Upper lobe of left lung (tissue), 6 donors: ENCODE results near the gene PRICKLE1. TPM values are rescaled to one million over a fixed set of nuclear protein-coding genes. Genes with fewer than 3 reads are reported as not detected.

Experiments used
- ATAC-seq, 2 donors: fragments of 200-7000 bp; cut with Tn5 transposase; one replicate each; pipeline ENCODE4 v1.9.1; 2022; ENCODE audit warnings: mild to moderate bottlenecking in 2 of 2, moderate library complexity in 2 of 2; ENCODE audit not compliant: low FRiP score in 2 of 2
- DNase-seq, 2 donors: peaks; one replicate each; pipeline ENCODE4 v3.0.0-alpha.2; 2019 to 2020
- H3K27ac ChIP-seq, 4 donors: fragments of 200-600 bp; sonication (generic); one replicate each; pipeline ENCODE4 v1.5.1; 2016 to 2019
- H3K27me3 ChIP-seq, 4 donors: fragments of 200-600 bp; sonication (generic); one replicate each; pipeline ENCODE4 v1.5.1; 2017 to 2019
- H3K36me3 ChIP-seq, 4 donors: fragments of 200-600 bp; sonication (generic); one replicate each; pipeline ENCODE4 v1.5.1; 2016 to 2019
- H3K4me1 ChIP-seq, 4 donors: fragments of 200-600 bp; sonication (generic); one replicate each; pipeline ENCODE4 v1.5.1; 2018 to 2019
- H3K4me3 ChIP-seq, 4 donors: fragments of 200-600 bp; sonication (generic); one replicate each; pipeline ENCODE4 v1.5.1; 2017 to 2019; ENCODE audit warnings: mild to moderate bottlenecking in 2 of 4, moderate library complexity in 1 of 4
- H3K9me3 ChIP-seq, 4 donors: fragments of 200-600 bp; sonication (generic); one replicate each; pipeline ENCODE4 v1.5.1; 2018 to 2019
- CTCF ChIP-seq, 6 experiments: fragments of 450-650 bp in 4 of 6; fragments of 200-600 bp in 2 of 6; sonication (generic) in 2 of 6; IDR thresholded peaks; one replicate each; pipeline ENCODE4 v1.5.1; 2016 to 2019; ENCODE audit warnings: antibody characterized with exemption in 6 of 6
- EP300 ChIP-seq, 4 donors: sonication (generic); formaldehyde crosslinking; IDR thresholded peaks; one replicate each; pipeline ENCODE4 v1.5.1; 2017; ENCODE audit warnings: antibody characterized with exemption in 4 of 4, control low read depth in 2 of 4
- POLR2A ChIP-seq, 4 donors: fragments of 450-650 bp; IDR thresholded peaks; one replicate each; pipeline ENCODE4 v1.5.1; 2016 to 2017; ENCODE audit warnings: antibody characterized with exemption in 4 of 4, mild to moderate bottlenecking in 2 of 4
- POLR2AphosphoS5 ChIP-seq, 2 donors: sonication (generic); formaldehyde crosslinking; IDR thresholded peaks; one replicate each; pipeline ENCODE4 v1.5.1; 2017; ENCODE audit warnings: antibody characterized with exemption in 2 of 2
- WGBS, 2 donors: methylation state at CpG; one replicate each; pipeline ENCODE4 v1.1.5; 2017 to 2018; 5-methylcytosine and 5-hydroxymethylcytosine counted together
- total RNA-seq, 6 donors: library from RNA; depleted of rRNA in 4 of 6; stranded (reverse); fragments of >200 nt in 4 of 6; gene quantifications; one replicate each; pipeline versions ENCODE4 v1.1.0 to v1.2.1, GENCODE V29; 2016 to 2021
- donor health status: DM: no; HTN: no; CAD: no; lungs with moderate emphysema.
- donor health status: DM: no; HTN: yes; CAD: no; lungs with severe emphysema.

The PRICKLE1 gene
- total RNA-seq, 6 donors from 2014 or later: 7.3 to 18.2 (median 10.2) TPM

- Histone ChIP-seq H3K4me1 (no peaks in the 10 kb centered on the region), H3K36me3 (no peaks in the 10 kb centered on the region)
Observed at GRCh38 chr12:42498549-42499247, 90.8 kb downstream of the PRICKLE1 start.

GRCh38 chr12:42496886-42497285, 92.7 kb downstream of the PRICKLE1 start:
- DNase-seq (no peak), ATAC-seq (no peak)
- WGBS, 2 donors: 98 to 100% methylated on average over 4 of the region's 4 CpGs
- Histone ChIP-seq H3K4me3 (no peak overlapping the region), H3K4me1 (no peaks in the 10 kb centered on the region), H3K9me3 (no peaks in the 10 kb centered on the region), H3K27ac (no peak overlapping the region), H3K36me3 (no peaks in the 10 kb centered on the region), H3K27me3 (no peaks in the 10 kb centered on the region)
- no peak for TF ChIP-seq POLR2A (IDR thresholded peaks at IDR 0.05)
- TF ChIP-seq POLR2AphosphoS5 (IDR thresholded peaks at IDR 0.05): no peak
- no peak for TF ChIP-seq CTCF (IDR thresholded peaks at IDR 0.05)
- TF ChIP-seq EP300 (IDR thresholded peaks at IDR 0.05): no peak

More at GRCh38 chr12:42498549-42499247, 90.8 kb downstream of the PRICKLE1 start:
- Histone ChIP-seq H3K4me3 (no peak overlapping the region), H3K9me3 (no peaks in the 10 kb centered on the region), H3K27me3 (no peaks in the 10 kb centered on the region), H3K27ac (no peak overlapping the region)
- no peak for DNase-seq
- 89 to 92% methylated on average over 3 of the region's 3 CpGs for WGBS, 2 donors
- no peak for ATAC-seq
- TF ChIP-seq POLR2A (IDR thresholded peaks at IDR 0.05): no peak
- TF ChIP-seq EP300 (IDR thresholded peaks at IDR 0.05): no peak
- no peak for TF ChIP-seq POLR2AphosphoS5 (IDR thresholded peaks at IDR 0.05)
- no peak for TF ChIP-seq CTCF (IDR thresholded peaks at IDR 0.05)

GRCh38 chr12:42495244-42495643, 94.3 kb downstream of the PRICKLE1 start:
- H3K4me1 ChIP-seq: no peaks in the 10 kb centered on the region
- H3K27me3 ChIP-seq: no peaks in the 10 kb centered on the region
- H3K36me3 ChIP-seq: no peaks in the 10 kb centered on the region
- TF ChIP-seq EP300 (IDR thresholded peaks at IDR 0.05): no peak
- no peak for TF ChIP-seq POLR2A (IDR thresholded peaks at IDR 0.05)
- TF ChIP-seq POLR2AphosphoS5 (IDR thresholded peaks at IDR 0.05): no peak
- H3K4me3 ChIP-seq: no peak overlapping the region
- H3K9me3 ChIP-seq: no peaks in the 10 kb centered on the region
- ATAC-seq: no peak
- no peak for DNase-seq
- WGBS, 2 donors: 98 to 100% methylated on average over 4 of the region's 4 CpGs
- no peak overlapping the region for H3K27ac ChIP-seq

- no peak for DNase-seq
- WGBS, 2 donors: 65 to 81% methylated on average over 1 of the region's 1 CpG
Observed at GRCh38 chr12:42492267-42492666, 97.3 kb downstream of the PRICKLE1 start.

More at GRCh38 chr12:42492267-42492666, 97.3 kb downstream of the PRICKLE1 start:
- TF ChIP-seq POLR2AphosphoS5 (IDR thresholded peaks at IDR 0.05) (no peak), CTCF (IDR thresholded peaks at IDR 0.05) (no peak), POLR2A (IDR thresholded peaks at IDR 0.05) (no peak), EP300 (IDR thresholded peaks at IDR 0.05) (no peak)
- Histone ChIP-seq H3K27me3 (no peaks in the 10 kb centered on the region), H3K36me3 (no peaks in the 10 kb centered on the region), H3K4me3 (no peak overlapping the region), H3K4me1 (no peaks in the 10 kb centered on the region), H3K27ac (no peak overlapping the region), H3K9me3 (no peaks in the 10 kb centered on the region)
- no peak for ATAC-seq
